B cell (primary cell): ENCODE data around the gene CYP2A6. TPM values are rescaled to one million over a fixed set of nuclear protein-coding genes. Genes with fewer than 3 reads are reported as not detected.
"Not testable (repeated sequence)": the region's sequence is repeated elsewhere in the genome, so short reads cannot be mapped to it uniquely, and the experiment has no call there.

Experiments
- ATAC-seq: fragments of 200-7000 bp; cut with Tn5 transposase; one replicate; pipeline ENCODE4 v1.10.0; 2021; ENCODE audit warnings: low read depth, mild to moderate bottlenecking, moderate number of reproducible peaks, moderate library complexity
- CTCF ChIA-PET: fragments of 350-600 bp; sonication (Branson Sonifier 250); formaldehyde crosslinking; loops from one replicate; lab custom pipeline; 2021; ENCODE audit warnings: antibody characterized with exemption, inconsistent platforms; lab: Charles Lee
- POLR2A ChIA-PET: fragments of 350-600 bp; sonication (Branson Sonifier 250); formaldehyde crosslinking; loops from one replicate; lab custom pipeline; 2021; ENCODE audit warnings: antibody characterized with exemption; lab: Charles Lee
- DNase-seq: peaks from one replicate; pipeline ENCODE4 v3.0.0; 2013
- H2AFZ ChIP-seq: 2 replicates; pipeline ENCODE4 v1.6.1; 2012; ENCODE audit warnings: mild to moderate bottlenecking, low read depth, low read length; ENCODE audit not compliant: insufficient read depth, poor library complexity, severe bottlenecking
- H3K27ac ChIP-seq, 2 donors: 1 replicate in 1 of 2; 2 replicates in 1 of 2; pipeline ENCODE4 v1.5.1; 2012 to 2013; ENCODE audit warnings: low read length in 2 of 2, mild to moderate bottlenecking in 2 of 2, moderate library complexity in 1 of 2
- H3K27me3 ChIP-seq, 4 experiments: fragments of 200-600 bp in 1 of 4; sonication (generic) in 1 of 4; replicated peaks in 1 of 4; 1 replicate in 2 of 4; 2 replicates in 2 of 4; pipeline versions ENCODE4 v1.6.1 to v1.7.0; 2013 to 2016; ENCODE audit warnings: low read length in 3 of 4, mild to moderate bottlenecking in 2 of 4, mixed read lengths in 1 of 4, moderate library complexity in 1 of 4; ENCODE audit not compliant: insufficient read depth in 4 of 4, control insufficient read depth in 3 of 4; ENCODE audit errors: control extremely low read depth in 1 of 4
- H3K36me3 ChIP-seq, 2 experiments: replicated peaks in 1 of 2; 1 replicate in 1 of 2; 2 replicates in 1 of 2; pipeline versions ENCODE4 v1.6.1 to v1.7.1; 2013; ENCODE audit warnings: low read length in 1 of 2; ENCODE audit not compliant: insufficient read depth in 2 of 2, control insufficient read depth in 1 of 2; ENCODE audit errors: control extremely low read depth in 1 of 2, extremely low read depth in 1 of 2
- H3K4me1 ChIP-seq, 2 donors: fragments of 200-600 bp in 1 of 2; sonication (generic) in 1 of 2; 1 replicate in 1 of 2; 2 replicates in 1 of 2; pipeline versions ENCODE4 v1.5.1 to v1.6.1; 2013 to 2017; ENCODE audit warnings: low read length in 2 of 2; ENCODE audit not compliant: control insufficient read depth in 2 of 2, insufficient read depth in 2 of 2
- H3K4me2 ChIP-seq: replicated peaks from 2 replicates; pipeline ENCODE3; 2012; ENCODE audit warnings: mild to moderate bottlenecking, low read depth, low read length; ENCODE audit not compliant: poor library complexity, severe bottlenecking
- H3K4me3 ChIP-seq, 5 experiments: fragments of 200-600 bp in 1 of 5; sonication (generic) in 1 of 5; 1 replicate in 3 of 5; 2 replicates in 2 of 5; pipeline versions ENCODE4 v1.5.1 to v1.7.0; 2011 to 2016; ENCODE audit warnings: low read length in 4 of 5, mild to moderate bottlenecking in 4 of 5, low read depth in 2 of 5, control low read depth in 1 of 5, moderate library complexity in 1 of 5; ENCODE audit not compliant: insufficient read depth in 1 of 5; ENCODE audit errors: control extremely low read depth in 1 of 5, extremely low read depth in 1 of 5
- H3K79me2 ChIP-seq: fragments of 200-600 bp; sonication (generic); one replicate; pipeline ENCODE4 v1.6.0; 2016; ENCODE audit warnings: low read length; ENCODE audit not compliant: control insufficient read depth, insufficient read depth
- H3K9ac ChIP-seq: fragments of 200-600 bp; sonication (generic); 2 replicates; pipeline ENCODE4 v1.6.1; 2017; ENCODE audit warnings: mild to moderate bottlenecking, low read length, moderate library complexity
- H3K9me3 ChIP-seq, 3 donors: one replicate each; pipeline versions ENCODE4 v1.6.1 to v1.7.1; 2013; ENCODE audit warnings: low read length in 2 of 3; ENCODE audit not compliant: control insufficient read depth in 2 of 3, insufficient read depth in 1 of 3; ENCODE audit errors: control extremely low read depth in 1 of 3
- H4K20me1 ChIP-seq: 2 replicates; pipeline ENCODE4 v1.6.0; 2012; ENCODE audit warnings: mild to moderate bottlenecking, low read length; ENCODE audit not compliant: insufficient read depth, control insufficient read depth, poor library complexity, severe bottlenecking
- H3K27ac Mint-ChIP-seq: one replicate; pipeline ENCODE4 v1.8.0; 2021; ENCODE audit warnings: mixed read lengths
- H3K27me3 Mint-ChIP-seq: one replicate; pipeline ENCODE4 v1.8.0; 2021; ENCODE audit warnings: mixed read lengths
- H3K4me1 Mint-ChIP-seq: one replicate; pipeline ENCODE4 v1.8.0; 2021; ENCODE audit warnings: mixed read lengths
- H3K4me3 Mint-ChIP-seq: one replicate; pipeline ENCODE4 v1.8.0; 2021; ENCODE audit warnings: mixed read lengths
- H3K9me3 Mint-ChIP-seq: one replicate; pipeline ENCODE4 v1.8.0; 2022; ENCODE audit warnings: mixed read lengths; ENCODE audit not compliant: insufficient read depth
- CTCF ChIP-seq: fragments of 200-600 bp; IDR thresholded peaks from one replicate; pipeline ENCODE4 v1.8.0; 2022; ENCODE audit warnings: antibody characterized with exemption, mild to moderate bottlenecking
- EZH2 ChIP-seq: IDR thresholded peaks from 2 replicates; pipeline ENCODE4 v1.6.1; 2012; ENCODE audit warnings: borderline replicate concordance, low read depth, mild to moderate bottlenecking, moderate library complexity, low read length; ENCODE audit not compliant: insufficient read depth, poor library complexity, severe bottlenecking
- WGBS: methylation state at CpG from one replicate; pipeline ENCODE4 v1.1.5; 2013; ENCODE audit warnings: missing lambda C conversion rate; ENCODE audit not compliant: insufficient coverage; 5-methylcytosine and 5-hydroxymethylcytosine counted together
- intact Hi-C: fragments of 100-400 bp; cut with micrococcal nuclease; formaldehyde crosslinking; loops from one replicate; pipeline ENCODE4 v1.10.0; 2022
- polyA plus RNA-seq: library from polyadenylated mRNA; depleted of rRNA; stranded (reverse); fragments of >200 nt; gene quantifications from 2 replicates; pipeline ENCODE4 v1.2.3, GENCODE V29; 2012
- total RNA-seq, 2 donors: library from RNA; stranded (reverse); fragments of 120-200 nt in 1 of 2; gene quantifications; 1 replicate in 1 of 2; 2 replicates in 1 of 2; pipeline versions ENCODE4 v1.2.3 to v1.2.4, GENCODE V29; 2013 to 2022

Gene CYP2A6
- total and polyA plus RNA-seq, 2 donors (not counting 1 experiment from before 2014, with no cell fraction given), result not detected

- Histone ChIP-seq H3K27me3 (peaks cover 0 to 7% (median 1%) of the 10 kb centered on the region in 4 experiments), H4K20me1 (no peaks in the 10 kb centered on the region), H3K9me3 (no peaks in the 10 kb centered on the region), H2AFZ (no peak overlapping the region), H3K27ac (no peak overlapping the region), H3K36me3 (no peaks in the 10 kb centered on the region), H3K4me3 (no peak overlapping the region), H3K9ac (no peak overlapping the region), H3K79me2 (no peaks in the 10 kb centered on the region), H3K4me2 (no peak overlapping the region), H3K4me1 (no peaks in the 10 kb centered on the region)
- Mint-ChIP-seq H3K4me1 (no peaks in the 10 kb centered on the region), H3K27me3 (peaks cover 37% of the 10 kb centered on the region), H3K27ac (no peak overlapping the region), H3K9me3 (no peaks in the 10 kb centered on the region), H3K4me3 (no peak overlapping the region)
- WGBS, result no CpG with 5 or more reads among the region's 3 CpGs
- no peak for ATAC-seq
- intact Hi-C loops, result no loop called here
- CTCF ChIA-PET, result no interaction called here
- TF ChIP-seq EZH2 (no peak), CTCF (no peak)
- peak; percentile 0 for DNase-seq
- POLR2A ChIA-PET, result no interaction called here
Measured at GRCh38 chr19:40889366-40889765, 39.1 kb upstream of the CYP2A6 start.

- Histone ChIP-seq H4K20me1 (no peaks in the 10 kb centered on the region), H3K4me1 (no peaks in the 10 kb centered on the region), H3K9ac (no peak overlapping the region), H3K4me2 (no peak overlapping the region), H3K27ac (no peak overlapping the region), H3K4me3 (no peak overlapping the region), H3K27me3 (peaks cover 0 to 7% (median 1%) of the 10 kb centered on the region in 4 experiments), H3K9me3 (no peaks in the 10 kb centered on the region), H2AFZ (no peak overlapping the region), H3K36me3 (no peaks in the 10 kb centered on the region), H3K79me2 (no peaks in the 10 kb centered on the region)
- Mint-ChIP-seq H3K9me3 (no peaks in the 10 kb centered on the region), H3K27ac (no peak overlapping the region), H3K4me3 (no peak overlapping the region), H3K4me1 (no peaks in the 10 kb centered on the region), H3K27me3 (peaks cover 30% of the 10 kb centered on the region)
- TF ChIP-seq CTCF (no peak), EZH2 (no peak)
- 67% methylated on average over 2 of the region's 4 CpGs for WGBS
- intact Hi-C loops, result no loop called here
- ATAC-seq (no peak), DNase-seq (peak; percentile 0)
- CTCF ChIA-PET, result no interaction called here
- POLR2A ChIA-PET, result no interaction called here
Measured at GRCh38 chr19:40888191-40888590, 37.9 kb upstream of the CYP2A6 start.

GRCh38 chr19:40884187-40884931 is 34.1 kb upstream of the CYP2A6 start:
- intact Hi-C loops, H3K4me1 Mint-ChIP-seq, CTCF ChIA-PET, POLR2A ChIA-PET, DNase-seq, H2AFZ ChIP-seq, H3K9me3 Mint-ChIP-seq, H3K36me3 ChIP-seq, H4K20me1 ChIP-seq, H3K27me3 ChIP-seq, H3K9me3 ChIP-seq, H3K4me1 ChIP-seq, ATAC-seq, H3K4me3 ChIP-seq, H3K4me2 ChIP-seq, H3K9ac ChIP-seq, H3K27ac Mint-ChIP-seq, H3K27ac ChIP-seq, H3K79me2 ChIP-seq, H3K4me3 Mint-ChIP-seq: not testable (repeated sequence)
- no CpG with 5 or more reads among the region's 1 CpG for WGBS
- H3K27me3 Mint-ChIP-seq, result peaks cover 32% of the 10 kb centered on the region
